ENCODE measurements around the gene SCN10A. TPM values are rescaled to one million over a fixed set of nuclear protein-coding genes. Genes with fewer than 3 reads are reported as not detected.

Gene SCN10A
- total and polyA plus RNA-seq, 3 experiments from 2014 or later = not detected

DNA sequence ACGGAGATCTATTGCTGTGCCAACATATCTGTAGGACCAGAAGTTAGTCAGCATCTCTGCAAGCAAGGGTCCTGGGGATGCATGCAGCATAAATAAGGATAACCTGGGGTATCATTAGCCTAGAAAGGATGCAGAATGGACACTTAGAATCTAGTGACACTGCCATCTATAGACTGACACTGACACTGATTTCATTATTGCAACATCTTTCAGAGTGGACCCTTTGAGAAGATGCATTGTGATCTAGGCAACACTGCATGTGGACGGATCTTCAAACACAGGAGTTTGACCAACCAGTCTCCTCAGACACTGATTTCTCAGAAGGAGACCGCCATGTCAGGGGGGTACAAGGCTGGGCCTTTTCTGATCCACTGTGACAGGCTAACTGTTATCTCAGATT lies 52.4 kb downstream of the SCN10A start:
- no peak for DNase-seq
- CTCF ChIA-PET = no interaction called here
- Mint-ChIP-seq H3K4me3 (no peak overlapping the region), H3K27me3 (peaks cover 2 to 16% of the 10 kb centered on the region in 2 donors), H3K4me1 (no peaks in the 10 kb centered on the region), H3K9me3 (peaks cover 2 to 11% (median 10%) of the 10 kb centered on the region in 5 donors), H3K27ac (no peak overlapping the region), H3K36me3 (no peaks in the 10 kb centered on the region)
- Histone ChIP-seq H3K36me3 (ENCODE audit: insufficient read depth, low read length) (no peaks in the 10 kb centered on the region), H3K4me1 (ENCODE audit: insufficient read depth, low read length) (no peaks in the 10 kb centered on the region), H3K9me3 (ENCODE audit: low read length) (no peaks in the 10 kb centered on the region), H3K27me3 (ENCODE audit: insufficient read depth, low read length, poor library complexity, severe bottlenecking) (no peaks in the 10 kb centered on the region), H3K4me3 (ENCODE audit: low read length) (no peak overlapping the region), H3K27ac (ENCODE audit: low read depth, low read length) (no peak overlapping the region)
- POLR2A ChIA-PET = no interaction called here

DNA sequence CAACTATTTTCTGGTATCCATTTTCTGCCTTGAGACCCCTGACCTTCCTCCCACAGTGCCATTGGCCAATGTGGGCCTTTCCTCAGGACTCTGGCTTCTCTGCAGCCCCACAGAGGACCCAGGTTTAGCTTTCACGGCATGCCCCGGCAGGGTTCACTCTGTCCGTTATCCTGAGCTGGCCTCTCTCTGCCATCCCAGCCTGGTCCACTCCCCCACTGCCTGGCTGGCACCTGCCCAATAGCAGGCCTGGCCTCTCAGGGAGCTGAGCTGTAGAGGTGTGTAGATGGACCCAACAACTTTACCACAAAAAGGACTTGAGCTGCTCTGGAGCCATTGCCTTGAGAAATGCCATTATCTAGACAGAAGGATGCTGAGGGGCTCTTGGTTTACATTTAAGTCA lies 57.5 kb downstream of the SCN10A start:
- ChIA-PET POLR2A (no interaction called here), CTCF (no interaction called here)
- H3K36me3 ChIP-seq (ENCODE audit: insufficient read depth, low read length) = no peaks in the 10 kb centered on the region
- H3K36me3 Mint-ChIP-seq = no peaks in the 10 kb centered on the region
- no peak overlapping the region for H3K27ac ChIP-seq (ENCODE audit: low read depth, low read length)
- no peak for DNase-seq
- peaks cover 0 to 3% (median 0%) of the 10 kb centered on the region in 5 donors for H3K9me3 Mint-ChIP-seq
- no peak overlapping the region for H3K4me3 ChIP-seq (ENCODE audit: low read length)
- no peaks in the 10 kb centered on the region for H3K9me3 ChIP-seq (ENCODE audit: low read length)
- no peaks in the 10 kb centered on the region for H3K4me1 ChIP-seq (ENCODE audit: insufficient read depth, low read length)
- H3K4me3 Mint-ChIP-seq = no peak overlapping the region
- peaks cover 12 to 20% of the 10 kb centered on the region in 2 donors for H3K27me3 Mint-ChIP-seq
- H3K27ac Mint-ChIP-seq = no peak overlapping the region
- no peaks in the 10 kb centered on the region for H3K27me3 ChIP-seq (ENCODE audit: insufficient read depth, low read length, poor library complexity, severe bottlenecking)
- H3K4me1 Mint-ChIP-seq = no peaks in the 10 kb centered on the region

DNA sequence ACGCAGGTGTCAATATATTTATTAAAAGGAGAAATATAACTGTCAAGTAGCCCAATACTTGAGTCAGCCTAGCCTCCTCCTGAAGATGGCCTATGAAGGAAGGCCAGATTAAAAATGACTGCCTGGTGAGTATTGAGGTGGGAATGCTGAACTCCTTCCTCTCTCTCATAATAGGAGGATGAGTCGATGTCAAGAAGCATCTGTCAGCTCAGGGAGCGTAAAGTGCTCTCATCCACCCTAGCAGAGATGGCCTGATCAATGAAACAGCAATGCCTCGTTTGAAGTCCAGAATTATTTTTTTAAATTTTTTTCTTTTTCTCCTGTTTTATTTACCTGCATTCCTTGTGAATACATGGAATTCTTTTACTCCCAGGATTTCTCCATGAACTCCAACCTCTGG lies 58.3 kb downstream of the SCN10A start:
- H3K27ac ChIP-seq (ENCODE audit: low read depth, low read length) = no peak overlapping the region
- H3K27ac Mint-ChIP-seq = no peak overlapping the region
- no peak for DNase-seq
- H3K27me3 Mint-ChIP-seq = peaks cover 14 to 23% of the 10 kb centered on the region in 2 donors
- POLR2A ChIA-PET = no interaction called here
- CTCF ChIA-PET = no interaction called here
- H3K36me3 ChIP-seq (ENCODE audit: insufficient read depth, low read length) = no peaks in the 10 kb centered on the region
- no peaks in the 10 kb centered on the region for H3K4me1 ChIP-seq (ENCODE audit: insufficient read depth, low read length)
- H3K36me3 Mint-ChIP-seq = no peaks in the 10 kb centered on the region
- no peak overlapping the region for H3K4me3 Mint-ChIP-seq
- no peaks in the 10 kb centered on the region for H3K4me1 Mint-ChIP-seq
- no peak overlapping the region for H3K4me3 ChIP-seq (ENCODE audit: low read length)
- no peaks in the 10 kb centered on the region for H3K9me3 ChIP-seq (ENCODE audit: low read length)
- no peaks in the 10 kb centered on the region for H3K27me3 ChIP-seq (ENCODE audit: insufficient read depth, low read length, poor library complexity, severe bottlenecking)
- H3K9me3 Mint-ChIP-seq = peaks cover 0 to 3% (median 0%) of the 10 kb centered on the region in 5 donors

DNA sequence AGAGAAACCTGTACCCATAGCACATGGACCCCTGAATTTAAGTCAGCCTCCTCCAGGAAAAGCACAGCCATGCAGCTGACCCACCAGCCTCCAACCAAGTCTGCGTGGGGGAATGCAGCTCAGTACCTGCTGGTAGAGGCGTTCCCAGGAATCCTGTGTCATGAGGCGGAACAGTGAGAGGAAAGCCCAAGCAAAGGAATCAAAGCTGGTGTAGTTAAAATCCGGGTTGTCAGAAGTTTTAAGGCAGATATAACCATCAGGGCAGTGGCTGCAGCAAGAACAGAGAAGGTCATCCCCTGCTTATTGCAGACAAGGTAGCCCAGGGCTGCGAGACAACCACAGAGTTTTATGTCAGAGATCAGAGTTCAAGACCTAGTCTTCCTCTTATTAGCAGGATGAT lies 59.1 kb downstream of the SCN10A start:
- no peak overlapping the region for H3K27ac ChIP-seq (ENCODE audit: low read depth, low read length)
- no peak for DNase-seq
- H3K27me3 ChIP-seq (ENCODE audit: insufficient read depth, low read length, poor library complexity, severe bottlenecking) = no peaks in the 10 kb centered on the region
- H3K4me3 ChIP-seq (ENCODE audit: low read length) = no peak overlapping the region
- Mint-ChIP-seq H3K36me3 (no peaks in the 10 kb centered on the region), H3K27ac (no peak overlapping the region), H3K27me3 (peaks cover 18 to 24% of the 10 kb centered on the region in 2 donors), H3K4me3 (no peak overlapping the region), H3K4me1 (no peaks in the 10 kb centered on the region), H3K9me3 (peaks cover 0 to 3% (median 0%) of the 10 kb centered on the region in 5 donors)
- no peaks in the 10 kb centered on the region for H3K36me3 ChIP-seq (ENCODE audit: insufficient read depth, low read length)
- H3K4me1 ChIP-seq (ENCODE audit: insufficient read depth, low read length) = no peaks in the 10 kb centered on the region
- no peaks in the 10 kb centered on the region for H3K9me3 ChIP-seq (ENCODE audit: low read length)
- ChIA-PET CTCF (no interaction called here), POLR2A (no interaction called here)

DNA sequence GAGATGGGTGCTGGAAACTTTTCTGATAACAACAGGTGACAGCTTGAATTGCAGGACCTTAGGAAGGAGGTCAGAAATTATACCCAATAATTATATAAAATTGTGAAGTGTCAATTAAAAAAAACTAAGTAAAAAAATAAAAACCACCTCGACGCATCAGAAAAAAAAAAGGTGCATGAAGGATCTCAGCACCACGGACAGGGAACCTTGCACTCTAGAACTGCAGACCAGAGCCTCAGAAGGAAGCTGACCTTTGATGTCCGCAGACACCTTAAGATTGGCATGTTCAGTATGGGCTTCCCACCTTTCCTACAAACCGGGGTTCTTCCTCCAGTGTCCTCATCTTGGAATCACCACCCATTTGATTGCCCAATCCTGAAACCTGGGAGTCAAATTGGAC lies 60.9 kb downstream of the SCN10A start:
- Histone ChIP-seq H3K4me3 (ENCODE audit: low read length) (no peak overlapping the region), H3K9me3 (ENCODE audit: low read length) (no peaks in the 10 kb centered on the region), H3K27me3 (ENCODE audit: insufficient read depth, low read length, poor library complexity, severe bottlenecking) (no peaks in the 10 kb centered on the region), H3K27ac (ENCODE audit: low read depth, low read length) (no peak overlapping the region), H3K4me1 (ENCODE audit: insufficient read depth, low read length) (no peaks in the 10 kb centered on the region), H3K36me3 (ENCODE audit: insufficient read depth, low read length) (no peaks in the 10 kb centered on the region)
- Mint-ChIP-seq H3K9me3 (peaks cover 0 to 3% (median 0%) of the 10 kb centered on the region in 5 donors), H3K36me3 (no peaks in the 10 kb centered on the region), H3K4me3 (no peak overlapping the region), H3K4me1 (no peaks in the 10 kb centered on the region), H3K27me3 (peaks cover 19 to 24% of the 10 kb centered on the region in 2 donors), H3K27ac (no peak overlapping the region)
- no peak for DNase-seq
- CTCF ChIA-PET = no interaction called here
- POLR2A ChIA-PET = no interaction called here

DNA sequence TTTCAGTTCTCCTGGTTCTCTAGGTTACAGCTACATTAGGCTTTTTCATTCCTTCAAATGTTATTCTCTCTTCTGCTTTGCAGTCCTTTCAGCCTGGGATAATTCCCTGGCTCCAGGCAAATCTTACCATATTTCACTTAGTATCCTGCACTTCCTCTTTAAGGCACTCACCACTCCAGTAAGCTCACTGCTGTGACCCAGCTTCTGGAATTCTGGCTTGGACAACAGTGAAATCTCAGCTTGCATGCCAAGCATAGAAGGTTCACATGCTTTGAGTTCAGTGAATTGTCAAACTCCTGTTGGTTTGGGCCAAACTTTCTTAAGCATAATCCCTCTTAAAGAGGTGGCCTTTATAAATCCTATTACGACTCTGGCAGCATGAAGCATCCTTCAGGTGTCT lies 69.4 kb downstream of the SCN10A start:
- no peaks in the 10 kb centered on the region for H3K36me3 Mint-ChIP-seq
- POLR2A ChIA-PET = no interaction called here

DNA sequence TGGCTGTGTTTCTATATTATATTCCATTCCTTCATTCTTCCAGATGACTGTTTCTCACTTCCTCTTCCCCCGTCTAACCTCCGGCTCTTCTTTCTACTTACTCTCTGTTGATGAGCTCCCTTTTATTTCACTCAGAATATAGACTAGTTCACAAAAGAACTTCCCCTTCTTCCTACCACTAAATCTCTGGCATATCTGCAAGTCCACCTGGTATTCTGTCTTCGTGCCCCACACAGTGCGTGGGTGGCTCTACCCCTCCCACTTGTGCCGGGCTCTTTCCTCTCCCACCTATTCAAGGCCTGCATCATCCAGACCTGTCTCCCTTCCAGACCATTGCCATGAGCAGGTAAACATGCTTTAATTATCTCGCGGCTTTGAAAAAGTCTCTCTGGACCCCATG lies 73.0 kb downstream of the SCN10A start:
- Mint-ChIP-seq H3K36me3 (no peaks in the 10 kb centered on the region), H3K27ac (no peak overlapping the region), H3K9me3 (peaks cover 0 to 2% (median 0%) of the 10 kb centered on the region in 5 donors), H3K27me3 (peaks cover 10 to 41% of the 10 kb centered on the region in 2 donors), H3K4me3 (no peak overlapping the region), H3K4me1 (no peaks in the 10 kb centered on the region)
- CTCF ChIA-PET = no interaction called here
- no peaks in the 10 kb centered on the region for H3K4me1 ChIP-seq (ENCODE audit: insufficient read depth, low read length)
- no peaks in the 10 kb centered on the region for H3K36me3 ChIP-seq (ENCODE audit: insufficient read depth, low read length)
- H3K27ac ChIP-seq (ENCODE audit: low read depth, low read length) = no peak overlapping the region
- POLR2A ChIA-PET = no interaction called here
- DNase-seq = no peak
- no peaks in the 10 kb centered on the region for H3K27me3 ChIP-seq (ENCODE audit: insufficient read depth, low read length, poor library complexity, severe bottlenecking)
- no peak overlapping the region for H3K4me3 ChIP-seq (ENCODE audit: low read length)
- H3K9me3 ChIP-seq (ENCODE audit: low read length) = no peaks in the 10 kb centered on the region

More for the DNA sequence above, 69.4 kb downstream of the SCN10A start:
- no peaks in the 10 kb centered on the region for H3K27me3 ChIP-seq (ENCODE audit: insufficient read depth, low read length, poor library complexity, severe bottlenecking)
- no peak overlapping the region for H3K27ac ChIP-seq (ENCODE audit: low read depth, low read length)
- no peak overlapping the region for H3K4me3 Mint-ChIP-seq
- no peak overlapping the region for H3K4me3 ChIP-seq (ENCODE audit: low read length)
- peaks cover 0 to 2% (median 0%) of the 10 kb centered on the region in 5 donors for H3K9me3 Mint-ChIP-seq
- no peaks in the 10 kb centered on the region for H3K4me1 ChIP-seq (ENCODE audit: insufficient read depth, low read length)
- DNase-seq = no peak
- H3K4me1 Mint-ChIP-seq = no peaks in the 10 kb centered on the region
- peaks cover 6 to 18% of the 10 kb centered on the region in 2 donors for H3K27me3 Mint-ChIP-seq
- no peaks in the 10 kb centered on the region for H3K36me3 ChIP-seq (ENCODE audit: insufficient read depth, low read length)
- H3K9me3 ChIP-seq (ENCODE audit: low read length) = no peaks in the 10 kb centered on the region
- CTCF ChIA-PET = no interaction called here
- no peak overlapping the region for H3K27ac Mint-ChIP-seq

DNA sequence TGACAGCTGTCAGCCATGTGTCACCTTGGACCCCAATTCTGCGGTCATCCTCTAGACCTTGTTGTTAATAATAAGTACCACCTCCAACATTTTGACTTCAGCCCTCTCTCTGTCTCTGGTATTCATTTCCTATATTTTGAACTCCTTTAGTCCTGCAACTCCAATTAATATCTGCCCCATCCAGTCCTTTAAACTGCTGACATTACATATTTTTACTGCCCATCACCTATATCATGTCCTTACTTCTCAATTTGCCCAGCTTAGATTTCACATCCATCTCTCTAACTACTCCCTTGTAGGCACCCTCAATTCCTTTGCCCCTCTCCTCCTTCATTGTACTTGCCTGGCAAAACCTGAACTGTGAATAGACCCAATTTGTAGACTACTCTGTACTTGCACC lies 73.5 kb downstream of the SCN10A start:
- CTCF ChIA-PET = no interaction called here
- Mint-ChIP-seq H3K4me3 (no peak overlapping the region), H3K9me3 (peaks cover 0 to 2% (median 0%) of the 10 kb centered on the region in 5 donors), H3K27ac (no peak overlapping the region), H3K27me3 (peaks cover 10 to 41% of the 10 kb centered on the region in 2 donors), H3K4me1 (no peaks in the 10 kb centered on the region), H3K36me3 (no peaks in the 10 kb centered on the region)
- Histone ChIP-seq H3K4me1 (ENCODE audit: insufficient read depth, low read length) (no peaks in the 10 kb centered on the region), H3K36me3 (ENCODE audit: insufficient read depth, low read length) (no peaks in the 10 kb centered on the region), H3K9me3 (ENCODE audit: low read length) (no peaks in the 10 kb centered on the region), H3K27me3 (ENCODE audit: insufficient read depth, low read length, poor library complexity, severe bottlenecking) (no peaks in the 10 kb centered on the region), H3K4me3 (ENCODE audit: low read length) (no peak overlapping the region), H3K27ac (ENCODE audit: low read depth, low read length) (no peak overlapping the region)
- no peak for DNase-seq
- POLR2A ChIA-PET = no interaction called here

DNA sequence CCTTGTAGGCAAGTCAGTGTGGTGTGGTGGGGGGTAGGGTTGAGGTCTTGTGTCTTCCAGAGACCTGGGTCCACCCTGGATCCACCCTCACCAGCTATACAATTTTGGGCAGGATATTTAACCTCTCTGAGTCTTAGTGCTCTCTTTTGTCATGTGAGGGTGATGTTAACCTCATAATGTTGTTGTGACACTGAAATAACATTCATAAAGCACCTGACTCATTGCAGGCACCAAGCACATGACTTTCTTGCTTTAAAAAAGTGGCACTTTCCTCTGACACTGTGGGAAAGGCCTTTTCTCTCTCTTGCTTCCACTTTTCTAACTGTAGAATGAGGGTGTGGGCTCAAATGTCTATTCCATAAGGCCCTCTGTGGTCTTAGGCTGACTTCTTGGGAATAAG lies 75.5 kb downstream of the SCN10A start:
- H3K4me1 Mint-ChIP-seq = no peaks in the 10 kb centered on the region
- peaks cover 10 to 41% of the 10 kb centered on the region in 2 donors for H3K27me3 Mint-ChIP-seq
- no peaks in the 10 kb centered on the region for H3K36me3 Mint-ChIP-seq
- no peak overlapping the region for H3K4me3 Mint-ChIP-seq
- H3K36me3 ChIP-seq (ENCODE audit: insufficient read depth, low read length) = no peaks in the 10 kb centered on the region
- no peak overlapping the region for H3K27ac Mint-ChIP-seq
- no peaks in the 10 kb centered on the region for H3K9me3 ChIP-seq (ENCODE audit: low read length)
- ChIA-PET CTCF (interaction anchor here (1.4 kb wide), 1 partner anchor 15 kb away, joined by 5 read pairs; no protein-coding TSS in a partner anchor), POLR2A (no interaction called here)
- H3K27me3 ChIP-seq (ENCODE audit: insufficient read depth, low read length, poor library complexity, severe bottlenecking) = no peaks in the 10 kb centered on the region
- H3K4me1 ChIP-seq (ENCODE audit: insufficient read depth, low read length) = no peaks in the 10 kb centered on the region
- no peak for DNase-seq
- no peak overlapping the region for H3K4me3 ChIP-seq (ENCODE audit: low read length)
- H3K9me3 Mint-ChIP-seq = peaks cover 0 to 2% (median 0%) of the 10 kb centered on the region in 5 donors
- H3K27ac ChIP-seq (ENCODE audit: low read depth, low read length) = no peak overlapping the region
